ENCODE measurements around the gene ZNF217.
"Not testable (repeated sequence)": the region's sequence is repeated elsewhere in the genome, so short reads cannot be mapped to it uniquely, and the experiment has no call there.

ZNF217 gene

GRCh38 chr20:53593466-53594007, at the start of gene ZNF217:
TSS of gene ZNF217 (minus strand) at chr20:53593839. CDS start at chr20:53582826, 11,013 bp downstream.
- DNase-seq: not testable (repeated sequence)

- DNase-seq: no peak
Measured at GRCh38 chr20:53643031-53643832, 49.6 kb upstream of the ZNF217 start.

GRCh38 chr20:53642196-53643030, 48.8 kb upstream of the ZNF217 start:
- DNase-seq: no peak

GRCh38 chr20:53639647-53640440, 46.2 kb upstream of the ZNF217 start:
- DNase-seq: no peak

- no peak for DNase-seq
Measured at GRCh38 chr20:53639128-53639527, 45.5 kb upstream of the ZNF217 start.

GRCh38 chr20:53637310-53637709, 43.7 kb upstream of the ZNF217 start:
- not testable (repeated sequence) for DNase-seq

- DNase-seq: no peak
Measured at GRCh38 chr20:53636540-53637097, 43.0 kb upstream of the ZNF217 start.

- DNase-seq: no peak
Measured at GRCh38 chr20:53635221-53635620, 41.6 kb upstream of the ZNF217 start.

- DNase-seq: no peak
Measured at GRCh38 chr20:53631909-53632662, 38.4 kb upstream of the ZNF217 start.

GRCh38 chr20:53629436-53629835, 35.8 kb upstream of the ZNF217 start:
- no peak for DNase-seq

GRCh38 chr20:53628758-53629157, 35.1 kb upstream of the ZNF217 start:
- DNase-seq: not testable (repeated sequence)

- no peak for DNase-seq
Measured at GRCh38 chr20:53628076-53628475, 34.4 kb upstream of the ZNF217 start.

GRCh38 chr20:53627001-53627400, 33.4 kb upstream of the ZNF217 start:
- DNase-seq: not testable (repeated sequence)

- DNase-seq: no peak
Measured at GRCh38 chr20:53626584-53626983, 32.9 kb upstream of the ZNF217 start.

GRCh38 chr20:53625311-53626129, 31.9 kb upstream of the ZNF217 start:
- DNase-seq: no peak

- DNase-seq: not testable (repeated sequence)
Measured at GRCh38 chr20:53624927-53625250, 31.2 kb upstream of the ZNF217 start.

- DNase-seq: no peak
Measured at GRCh38 chr20:53623454-53624211, 30.0 kb upstream of the ZNF217 start.

GRCh38 chr20:53623134-53623453, 29.5 kb upstream of the ZNF217 start:
- no peak for DNase-seq

GRCh38 chr20:53622247-53623133, 28.9 kb upstream of the ZNF217 start:
- DNase-seq: no peak
